Tibial nerve (tissue), 4 donors: ENCODE results near the gene C1orf167.

Source experiments
- EP300 ChIP-seq, 2 donors: sonication (generic); formaldehyde crosslinking; IDR thresholded peaks; one replicate each; pipeline ENCODE4 v1.6.1; 2017; ENCODE audit warnings: antibody characterized with exemption in 2 of 2, mild to moderate bottlenecking in 1 of 2
- TF ChIP-seq, protein P1 (sequence below), 5 experiments: fragments of 200-600 bp in 3 of 5; fragments of 450-650 bp in 2 of 5; sonication (generic) in 3 of 5; IDR thresholded peaks; one replicate each; pipeline ENCODE4 v1.5.1; 2016 to 2019; ENCODE audit warnings: antibody characterized with exemption in 5 of 5, mild to moderate bottlenecking in 3 of 5, moderate library complexity in 2 of 5

DNA sequence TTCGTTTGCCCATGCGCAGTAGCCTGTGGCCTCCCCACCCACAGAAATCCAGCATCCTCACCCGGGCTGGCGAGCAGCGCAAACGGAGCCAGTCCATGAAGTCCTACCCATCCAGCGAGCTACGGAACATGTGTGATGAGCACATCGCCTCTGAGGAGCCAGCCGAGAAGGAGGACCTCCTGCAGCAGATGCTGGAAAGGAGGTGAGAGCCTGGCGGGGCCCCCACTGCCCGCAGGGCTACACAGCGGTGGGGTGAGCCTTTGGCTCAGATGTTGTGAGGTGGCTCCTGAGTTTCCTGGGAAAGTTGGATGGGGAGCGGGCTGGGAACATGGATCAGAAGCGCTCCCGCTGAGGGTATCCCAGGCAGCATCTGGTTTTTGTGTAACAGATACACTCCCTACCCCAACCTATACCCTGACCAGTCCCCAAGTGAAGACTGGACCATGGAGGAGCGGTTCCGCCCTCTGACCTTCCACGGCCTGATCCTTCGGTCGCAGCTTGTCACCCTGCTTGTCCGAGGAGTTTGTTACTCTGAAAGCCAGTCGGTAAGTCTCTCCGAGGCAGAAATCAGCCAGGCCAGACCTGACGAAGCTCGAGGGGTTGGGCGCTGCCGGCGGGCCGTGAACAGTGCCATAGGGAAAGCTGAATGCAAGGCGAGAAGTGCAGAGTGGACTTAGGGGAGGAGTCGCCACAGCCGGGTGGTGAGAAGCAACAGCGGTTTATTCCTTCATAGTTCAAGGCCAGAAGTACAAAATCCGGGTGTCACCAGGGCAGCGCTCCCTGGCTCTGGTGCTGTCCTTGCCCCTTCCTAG lies 75.2 kb downstream of the C1orf167 start:
- TF ChIP-seq, protein P1, sequence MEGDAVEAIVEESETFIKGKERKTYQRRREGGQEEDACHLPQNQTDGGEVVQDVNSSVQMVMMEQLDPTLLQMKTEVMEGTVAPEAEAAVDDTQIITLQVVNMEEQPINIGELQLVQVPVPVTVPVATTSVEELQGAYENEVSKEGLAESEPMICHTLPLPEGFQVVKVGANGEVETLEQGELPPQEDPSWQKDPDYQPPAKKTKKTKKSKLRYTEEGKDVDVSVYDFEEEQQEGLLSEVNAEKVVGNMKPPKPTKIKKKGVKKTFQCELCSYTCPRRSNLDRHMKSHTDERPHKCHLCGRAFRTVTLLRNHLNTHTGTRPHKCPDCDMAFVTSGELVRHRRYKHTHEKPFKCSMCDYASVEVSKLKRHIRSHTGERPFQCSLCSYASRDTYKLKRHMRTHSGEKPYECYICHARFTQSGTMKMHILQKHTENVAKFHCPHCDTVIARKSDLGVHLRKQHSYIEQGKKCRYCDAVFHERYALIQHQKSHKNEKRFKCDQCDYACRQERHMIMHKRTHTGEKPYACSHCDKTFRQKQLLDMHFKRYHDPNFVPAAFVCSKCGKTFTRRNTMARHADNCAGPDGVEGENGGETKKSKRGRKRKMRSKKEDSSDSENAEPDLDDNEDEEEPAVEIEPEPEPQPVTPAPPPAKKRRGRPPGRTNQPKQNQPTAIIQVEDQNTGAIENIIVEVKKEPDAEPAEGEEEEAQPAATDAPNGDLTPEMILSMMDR (IDR thresholded peaks at IDR 0.05), result no peak
- TF ChIP-seq EP300 (IDR thresholded peaks at IDR 0.05), result no peak
